HepG2 (cell line): ENCODE results near the gene MLNR. TPM values are rescaled to one million over a fixed set of nuclear protein-coding genes. Genes with fewer than 3 reads are reported as not detected.

Source experiments
- ATAC-seq: fragments of 200-7000 bp; cut with Tn5 transposase; 3 replicates; pipeline ENCODE4 v1.9.1; 2020; ENCODE audit warnings: mild to moderate bottlenecking, moderate library complexity
- BruUV-seq: library from RNA; stranded (reverse); fragments of 400-500 nt; replicated peaks from 2 replicates; lab custom pipeline; 2021; lab: Mats Ljungman, UMichigan
- CTCF ChIA-PET: fragments of 300-600 bp; formaldehyde crosslinking; extraction: SDS; loops from one replicate; lab custom pipeline; 2021; ENCODE audit warnings: low total read pairs, inconsistent platforms, low intra/inter-chr PET ratio; lab: Yijun Ruan, JAX
- POLR2A ChIA-PET: fragments of 350-600 bp; sonication (Branson Sonifier 250); formaldehyde crosslinking; loops from one replicate; lab custom pipeline; 2020; ENCODE audit warnings: antibody characterized with exemption, inconsistent platforms; lab: Yijun Ruan, JAX
- DNase-seq: peaks from one replicate; pipeline ENCODE4 v3.0.0-alpha.2; 2015; ENCODE audit warnings: low spot score
- FAIRE-seq: peaks from 3 replicates; lab custom pipeline; 2011; peaks lifted over from hg19 to GRCh38; lab: Jason Lieb, UNC
- H2AFZ ChIP-seq: one replicate; pipeline ENCODE4 v1.6.1; 2011; ENCODE audit warnings: low read length, inconsistent platforms
- H3K27ac ChIP-seq: fragments of 300-600 bp; 3 replicates; pipeline ENCODE4 v1.8.0; 2011; ENCODE audit warnings: mixed run types, mild to moderate bottlenecking, mixed read lengths, low read length, inconsistent platforms; ENCODE audit not compliant: insufficient read depth; ENCODE audit errors: extremely low read length
- H3K27me3 ChIP-seq, 2 experiments: fragments of 200-600 bp in 1 of 2; 2 replicates in 1 of 2; 3 replicates in 1 of 2; pipeline versions ENCODE4 v1.6.0 to v1.8.0; 2011; ENCODE audit warnings: low read length in 2 of 2, mild to moderate bottlenecking in 2 of 2, moderate library complexity in 2 of 2, inconsistent platforms in 1 of 2; ENCODE audit not compliant: insufficient read depth in 2 of 2, control insufficient read depth in 1 of 2
- H3K36me3 ChIP-seq, 2 experiments: fragments of 200-600 bp in 1 of 2; replicated peaks in 1 of 2; 2 replicates in 1 of 2; 3 replicates in 1 of 2; pipeline versions ENCODE4 v1.5.1 to v1.8.0; 2011; ENCODE audit warnings: low read length in 2 of 2, inconsistent platforms in 1 of 2; ENCODE audit not compliant: insufficient read depth in 2 of 2, control insufficient read depth in 1 of 2
- H3K4me1 ChIP-seq: 2 replicates; pipeline ENCODE4 v1.5.1; 2012; ENCODE audit warnings: low read length, inconsistent platforms; ENCODE audit not compliant: insufficient read depth
- H3K4me2 ChIP-seq: 2 replicates; pipeline ENCODE4 v1.6.0; 2011; ENCODE audit warnings: low read depth, low read length, inconsistent platforms
- H3K4me3 ChIP-seq, 3 experiments: fragments of 200-600 bp in 1 of 3; sonication (generic), shearing (Covaris generic) in 1 of 3; replicated peaks in 1 of 3; 2 replicates each; pipeline ENCODE4 v1.5.1; 2011 to 2016; ENCODE audit warnings: low read length in 3 of 3, inconsistent platforms in 2 of 3, low read depth in 2 of 3, mild to moderate bottlenecking in 2 of 3, control low read depth in 1 of 3, mixed read lengths in 1 of 3; ENCODE audit not compliant: insufficient read depth in 1 of 3
- H3K79me2 ChIP-seq: one replicate; pipeline ENCODE4 v1.6.1; 2011; ENCODE audit warnings: low read length, inconsistent platforms; ENCODE audit not compliant: insufficient read depth
- H3K9ac ChIP-seq: 2 replicates; pipeline ENCODE4 v1.6.0; 2011; ENCODE audit warnings: mild to moderate bottlenecking, low read depth, low read length, inconsistent platforms; ENCODE audit not compliant: insufficient read depth
- H3K9me3 ChIP-seq: 2 replicates; pipeline ENCODE4 v1.5.1; 2012; ENCODE audit warnings: mild to moderate bottlenecking, low read length
- H4K20me1 ChIP-seq: 2 replicates; pipeline ENCODE4 v1.6.0; 2011; ENCODE audit warnings: inconsistent platforms, mild to moderate bottlenecking, low read length, moderate library complexity; ENCODE audit not compliant: insufficient read depth
- CEBPB ChIP-seq: IDR thresholded peaks from 2 replicates; pipeline ENCODE4 v1.6.1; 2011; ENCODE audit warnings: low read depth, low read length, improper control_type of control experiment, borderline replicate concordance
- CEBPG ChIP-seq: IDR thresholded peaks from 2 replicates; pipeline ENCODE4 v1.6.1; 2016
- CREB3 ChIP-seq: sonication (generic); formaldehyde crosslinking; IDR thresholded peaks from 2 replicates; pipeline ENCODE4 v1.5.0; 2020; ENCODE audit warnings: missing genetic modification reagents
- CTCF ChIP-seq: sonication (generic); formaldehyde crosslinking; IDR thresholded peaks from 2 replicates; pipeline ENCODE4 v1.5.0; 2020; ENCODE audit warnings: mild to moderate bottlenecking, missing genetic modification reagents, moderate library complexity
- HNF4A ChIP-seq: sonication (generic); formaldehyde crosslinking; IDR thresholded peaks from 2 replicates; pipeline ENCODE4 v1.4.0; 2020; ENCODE audit warnings: missing genetic modification reagents
- HOXA3 ChIP-seq: sonication (generic); formaldehyde crosslinking; IDR thresholded peaks from 2 replicates; pipeline ENCODE4 v1.5.0; 2020; ENCODE audit warnings: missing genetic modification reagents
- KDM2A ChIP-seq: sonication (generic); formaldehyde crosslinking; IDR thresholded peaks from 2 replicates; pipeline ENCODE4 v1.4.0; 2020; ENCODE audit warnings: low read depth, missing genetic modification reagents, borderline replicate concordance
- MAX ChIP-seq: IDR thresholded peaks from 2 replicates; pipeline ENCODE4 v1.6.1; 2012; ENCODE audit warnings: inconsistent platforms
- MXD1 ChIP-seq: sonication (generic); formaldehyde crosslinking; IDR thresholded peaks from 2 replicates; pipeline ENCODE4 v1.4.0; 2020; ENCODE audit warnings: mild to moderate bottlenecking, missing genetic modification reagents
- NCOA2 ChIP-seq: sonication (generic); formaldehyde crosslinking; IDR thresholded peaks from 2 replicates; pipeline ENCODE4 v1.8.0; 2022; ENCODE audit warnings: inconsistent platforms
- NFYC ChIP-seq: IDR thresholded peaks from 2 replicates; pipeline ENCODE4 v1.6.1; 2016; ENCODE audit warnings: missing genetic modification reagents, missing compliant biosample characterization
- SIX1 ChIP-seq: sonication (generic); formaldehyde crosslinking; IDR thresholded peaks from 2 replicates; pipeline ENCODE4 v1.4.0; 2020; ENCODE audit warnings: missing genetic modification reagents, borderline replicate concordance
- SRSF9 ChIP-seq: fragments of 200-400 bp; formaldehyde crosslinking; IDR thresholded peaks from 2 replicates; pipeline ENCODE4 v1.6.1; 2018; ENCODE audit warnings: borderline replicate concordance, mild to moderate bottlenecking, low read depth, low read length; ENCODE audit not compliant: insufficient read depth, poor library complexity, severe bottlenecking
- STAG1 ChIP-seq: sonication (generic); formaldehyde crosslinking; IDR thresholded peaks from 2 replicates; pipeline ENCODE4 v1.4.0; 2020; ENCODE audit warnings: missing genetic modification reagents
- TCF7 ChIP-seq: sonication (generic); IDR thresholded peaks from 2 replicates; pipeline ENCODE4 v1.6.1; 2016; ENCODE audit warnings: antibody characterized with exemption, low read depth
- TEAD2 ChIP-seq: sonication (generic); formaldehyde crosslinking; IDR thresholded peaks from 2 replicates; pipeline ENCODE4 v1.9.0; 2021; ENCODE audit warnings: missing genetic modification reagents
- ZMAT3 ChIP-seq: sonication (generic); formaldehyde crosslinking; conservative IDR thresholded peaks from 2 replicates; pipeline ENCODE4 v1.7.0; 2021; ENCODE audit warnings: missing genetic modification reagents
- ZNF501 ChIP-seq: sonication (generic); formaldehyde crosslinking; IDR thresholded peaks from 2 replicates; pipeline ENCODE4 v1.5.1; 2020; ENCODE audit warnings: mild to moderate bottlenecking, moderate library complexity, missing genetic modification reagents
- ZNF644 ChIP-seq: IDR thresholded peaks from 2 replicates; pipeline ENCODE4 v1.6.1; 2016; ENCODE audit warnings: low read depth
- ZSCAN9 ChIP-seq: IDR thresholded peaks from 2 replicates; pipeline ENCODE4 v1.6.1; 2016; ENCODE audit warnings: borderline replicate concordance
- WGBS: methylation state at CpG from one replicate; pipeline ENCODE4 v1.1.6; 2017; ENCODE audit warnings: low lambda C conversion rate; 5-methylcytosine and 5-hydroxymethylcytosine counted together
- in situ Hi-C: cut with HindIII; loops from 2 replicates; pipeline ENCODE4 v1.10.0; 2017; ENCODE audit warnings: low pct_unique_long_range_greater_than_20kb; ENCODE audit not compliant: extremely low pct_ligation_motif_present
- intact Hi-C: fragments of 100-400 bp; cut with micrococcal nuclease; formaldehyde crosslinking; loops from one replicate; pipeline ENCODE4 v1.10.0; 2022; ENCODE audit not compliant: unreplicated experiment
- polyA plus RNA-seq, 8 experiments: library from polyadenylated mRNA; depleted of rRNA in 3 of 8; stranded (reverse) in 7 of 8; unstranded in 1 of 8; fragments of >200 nt; fragmentation: Illumina TruSeq in 4 of 8; extraction: Trizol in 4 of 8; gene quantifications; 2 replicates each; pipeline versions ENCODE4 v1.2.1 to v1.2.3, GENCODE V29; 2011 to 2016; ENCODE audit warnings: low read depth in 4 of 8, missing spikeins in 1 of 8, mixed read lengths in 1 of 8; ENCODE audit not compliant: insufficient read depth in 1 of 8
- total RNA-seq, 5 experiments: library from RNA; depleted of rRNA; stranded (reverse); fragments of >200 nt; fragmentation: Illumina TruSeq; extraction: Trizol; gene quantifications; 2 replicates each; pipeline ENCODE4 v1.2.3, GENCODE V29; 2016; ENCODE audit warnings: low read depth in 1 of 5

The MLNR gene
- total and polyA plus RNA-seq, 2 of the 13 experiments (the other 11 are each of a cell fraction or from before 2014, with no cell fraction given) = 0.46 TPM; not detected in 1

- Histone ChIP-seq H3K79me2 (no peaks in the 10 kb centered on the region), H3K9ac (no peak overlapping the region), H3K27ac (no peak overlapping the region), H3K36me3 (no peaks in the 10 kb centered on the region), H3K4me1 (peaks cover 10% of the 10 kb centered on the region), H3K4me3 (no peak overlapping the region), H3K27me3 (no peaks in the 10 kb centered on the region; a peak in 1 of 5 replicates), H3K9me3 (no peaks in the 10 kb centered on the region), H4K20me1 (no peaks in the 10 kb centered on the region), H3K4me2 (no peak overlapping the region), H2AFZ (no peak overlapping the region)
- DNase-seq = peak; percentile 29
- CTCF ChIA-PET = no interaction called here
- intact Hi-C loops = no loop called here
- in situ Hi-C loops = no loop called here
- WGBS = 20% methylated on average over 5 of the region's 5 CpGs
- FAIRE-seq = peak; percentile 42
- ATAC-seq = peak; percentile 65
- no TSS peak for BruUV-seq
- POLR2A ChIA-PET = interaction anchor here (1.5 kb wide), 1 partner anchor 11 kb away, joined by 10 read pairs; no protein-coding TSS in a partner anchor
- no peak for TF ChIP-seq ZNF501
- TF ChIP-seq MXD1 (CRISPR knock-in tag) = no peak
- 0 out of 2 replicates have a peak, but pooled peaks have one; percentile 30 for TF ChIP-seq CTCF (CRISPR knock-in tag)
- TF ChIP-seq ZNF644 (CRISPR knock-in tag) = 0 out of 2 replicates have a peak, but pooled peaks have one; percentile 11
- TF ChIP-seq CEBPB = peak; percentile 94
- no peak for TF ChIP-seq NCOA2
- TF ChIP-seq SRSF9 = no peak
- peak; percentile 50 for TF ChIP-seq TCF7
- peak; percentile 15; the same call in 1 of the 2 replicates for TF ChIP-seq MAX
- peak; percentile 5; the same call in 1 of the 2 replicates for TF ChIP-seq HNF4A (CRISPR knock-in tag)
- TF ChIP-seq KDM2A (CRISPR knock-in tag) = no peak
- TF ChIP-seq STAG1 (CRISPR knock-in tag) = peak; percentile 11; the same call in 1 of the 2 replicates
- TF ChIP-seq NFYC (CRISPR knock-in tag) = no peak
- no peak for TF ChIP-seq ZMAT3 (CRISPR knock-in tag)
- TF ChIP-seq TEAD2 (CRISPR knock-in tag) = no peak
- TF ChIP-seq CEBPG = peak; percentile 87
- no peak for TF ChIP-seq SIX1 (CRISPR knock-in tag)
- TF ChIP-seq HOXA3 (CRISPR knock-in tag) = no peak
- TF ChIP-seq CREB3 (CRISPR knock-in tag) = no peak
- TF ChIP-seq ZSCAN9 = no peak
Observed at GRCh38 chr13:49225223-49226042, 5.3 kb downstream of the MLNR start.
